HEK293T (cell line): ENCODE measurements around the gene OR5A1.

Experiments used
- CTCF ChIA-PET: fragments of 350-600 bp; formaldehyde crosslinking; extraction: SDS; loops from one replicate; lab custom pipeline; 2021; ENCODE audit warnings: antibody characterized with exemption, inconsistent platforms; lab: Yijun Ruan, JAX
- POLR2A ChIA-PET: fragments of 350-600 bp; formaldehyde crosslinking; extraction: SDS; loops from one replicate; lab custom pipeline; 2020; ENCODE audit warnings: antibody characterized with exemption, inconsistent platforms; lab: Yijun Ruan, JAX
- DNase-seq: peaks from one replicate; pipeline ENCODE4 v3.0.0; 2012; ENCODE audit warnings: mixed read lengths; ENCODE audit errors: extremely low spot score
- ARNT ChIP-seq: fragments of 450-650 bp; IDR thresholded peaks from 2 replicates; pipeline ENCODE4 v1.6.1; 2017; ENCODE audit warnings: mild to moderate bottlenecking
- BHLHE40 ChIP-seq: fragments of 450-650 bp; IDR thresholded peaks from 2 replicates; pipeline ENCODE4 v1.6.1; 2016; ENCODE audit warnings: mild to moderate bottlenecking, moderate library complexity, borderline replicate concordance
- CTBP1 ChIP-seq: fragments of 450-650 bp; IDR thresholded peaks from 2 replicates; pipeline ENCODE4 v1.6.1; 2016; ENCODE audit warnings: borderline replicate concordance
- ELF4 ChIP-seq: fragments of 450-650 bp; IDR thresholded peaks from 2 replicates; pipeline ENCODE4 v1.6.1; 2017; ENCODE audit warnings: antibody characterized with exemption
- FOXA1 ChIP-seq: fragments of 450-650 bp; IDR thresholded peaks from 2 replicates; pipeline ENCODE4 v1.6.1; 2016; ENCODE audit warnings: mild to moderate bottlenecking
- FOXK2 ChIP-seq: fragments of 450-650 bp; IDR thresholded peaks from 2 replicates; pipeline ENCODE4 v1.6.1; 2016; ENCODE audit warnings: mild to moderate bottlenecking
- FOXM1 ChIP-seq: fragments of 450-650 bp; IDR thresholded peaks from 2 replicates; pipeline ENCODE4 v1.6.1; 2017; ENCODE audit warnings: mild to moderate bottlenecking, borderline replicate concordance
- HDGF ChIP-seq: fragments of 450-650 bp; IDR thresholded peaks from 2 replicates; pipeline ENCODE4 v1.6.1; 2017; ENCODE audit warnings: antibody characterized with exemption, borderline replicate concordance
- L3MBTL2 ChIP-seq: fragments of 450-650 bp; conservative IDR thresholded peaks from 2 replicates; pipeline ENCODE4 v1.6.1; 2016; ENCODE audit warnings: mild to moderate bottlenecking
- LEF1 ChIP-seq: fragments of 450-650 bp; IDR thresholded peaks from 2 replicates; pipeline ENCODE4 v1.6.1; 2017; ENCODE audit warnings: mild to moderate bottlenecking, borderline replicate concordance
- NFRKB ChIP-seq: fragments of 450-650 bp; IDR thresholded peaks from 2 replicates; pipeline ENCODE4 v1.6.1; 2016; ENCODE audit warnings: mild to moderate bottlenecking, moderate library complexity
- SP1 ChIP-seq: fragments of 450-650 bp; IDR thresholded peaks from 2 replicates; pipeline ENCODE4 v1.6.1; 2017
- SUZ12 ChIP-seq: fragments of 450-650 bp; IDR thresholded peaks from 2 replicates; pipeline ENCODE4 v1.6.1; 2016; ENCODE audit warnings: mild to moderate bottlenecking
- TARDBP ChIP-seq: fragments of 450-650 bp; IDR thresholded peaks from 2 replicates; pipeline ENCODE4 v1.6.1; 2016
- ZNF384 ChIP-seq: fragments of 450-650 bp; IDR thresholded peaks from 2 replicates; pipeline ENCODE4 v1.6.1; 2016
- TF ChIP-seq, protein P1 (sequence below): fragments of 450-650 bp; IDR thresholded peaks from 2 replicates; pipeline ENCODE4 v1.6.1; 2016

OR5A1 gene

DNA sequence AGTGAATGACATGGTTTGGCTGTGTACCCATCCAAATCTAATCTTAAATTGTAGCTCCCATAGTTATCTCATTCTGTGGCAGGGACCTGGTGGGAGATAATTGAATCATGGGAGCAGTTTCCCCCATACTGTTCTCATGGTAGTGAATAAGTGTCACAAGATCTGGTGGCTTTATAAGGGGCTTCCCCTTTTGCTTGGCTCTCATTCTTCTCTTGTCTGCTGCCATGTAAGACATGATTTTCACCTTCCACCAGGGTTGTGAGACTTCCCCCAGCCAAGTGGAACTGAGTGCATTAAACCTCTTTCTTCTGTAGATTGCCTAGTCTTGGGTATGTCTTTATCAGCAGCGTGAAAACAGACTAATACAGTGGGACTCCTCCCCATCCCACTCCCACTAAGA lies 21.2 kb upstream of the OR5A1 start:
- ChIA-PET POLR2A (no interaction called here), CTCF (no interaction called here)
- DNase-seq, result no peak
- TF ChIP-seq LEF1, result no peak
- no peak for TF ChIP-seq FOXK2
- no peak for TF ChIP-seq L3MBTL2
- TF ChIP-seq ZNF384, result no peak
- TF ChIP-seq SP1, result no peak
- no peak for TF ChIP-seq CTBP1
- no peak for TF ChIP-seq SUZ12
- no peak for TF ChIP-seq FOXA1
- TF ChIP-seq FOXM1, result no peak
- no peak for TF ChIP-seq HDGF

DNA sequence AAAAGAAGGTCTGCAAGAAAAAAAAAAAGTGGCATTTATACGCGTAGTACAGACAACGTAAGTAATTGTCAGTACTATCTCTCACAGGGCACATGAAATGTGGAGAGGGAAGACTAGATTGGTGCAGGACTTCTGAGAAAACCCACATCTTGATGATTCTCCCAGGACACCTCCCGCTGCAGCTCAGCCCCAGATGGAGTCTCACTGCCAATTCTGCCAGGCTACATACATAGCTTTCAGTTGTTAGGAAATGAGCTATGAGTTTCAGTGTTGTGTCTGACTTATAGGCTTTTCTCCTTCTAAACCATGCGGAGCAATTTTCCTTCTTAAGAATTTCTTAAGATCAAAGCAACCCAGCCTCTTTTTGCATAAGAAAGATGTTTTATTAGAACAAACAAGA lies 19.7 kb upstream of the OR5A1 start:
- ChIA-PET POLR2A (no interaction called here), CTCF (interaction anchor here (0.5 kb wide), 1 partner anchor 654 kb away, joined by 3 read pairs; no protein-coding TSS in a partner anchor)
- no peak for DNase-seq
- TF ChIP-seq SUZ12, result no peak

DNA sequence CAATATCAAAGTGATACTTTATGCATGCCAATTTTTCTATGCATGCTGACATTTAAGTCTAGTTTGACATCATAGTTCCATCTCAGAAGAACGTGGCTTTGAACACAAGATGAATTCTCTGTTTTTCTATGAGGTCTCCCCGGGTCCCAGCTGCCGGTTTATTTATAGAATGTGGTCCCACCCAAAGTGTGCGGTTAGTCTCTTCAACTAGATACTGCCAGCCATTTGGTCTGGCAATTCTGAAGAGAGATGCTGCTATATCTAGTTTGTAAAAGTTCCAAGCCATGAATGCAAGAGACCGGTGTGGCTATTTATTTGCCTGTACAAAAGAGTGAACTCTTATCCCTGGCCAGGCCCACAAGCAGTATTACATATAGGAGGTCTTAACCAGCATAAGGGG lies 19.2 kb upstream of the OR5A1 start:
- ChIA-PET POLR2A (no interaction called here), CTCF (no interaction called here)
- no peak for DNase-seq
- TF ChIP-seq ELF4, result no peak
- TF ChIP-seq BHLHE40, result no peak

GRCh38 chr11:59418156-59418555 lies 18.1 kb upstream of the OR5A1 start:
- DNase-seq, result no peak
- TF ChIP-seq HDGF (no peak), FOXA1 (no peak), ZNF384 (no peak), LEF1 (no peak), ELF4 (no peak), SUZ12 (no peak), BHLHE40 (no peak)
- ChIA-PET POLR2A (no interaction called here), CTCF (interaction anchor here (1.3 kb wide), 1 partner anchor 232 kb away, joined by 3 read pairs; no protein-coding TSS in a partner anchor)

DNA sequence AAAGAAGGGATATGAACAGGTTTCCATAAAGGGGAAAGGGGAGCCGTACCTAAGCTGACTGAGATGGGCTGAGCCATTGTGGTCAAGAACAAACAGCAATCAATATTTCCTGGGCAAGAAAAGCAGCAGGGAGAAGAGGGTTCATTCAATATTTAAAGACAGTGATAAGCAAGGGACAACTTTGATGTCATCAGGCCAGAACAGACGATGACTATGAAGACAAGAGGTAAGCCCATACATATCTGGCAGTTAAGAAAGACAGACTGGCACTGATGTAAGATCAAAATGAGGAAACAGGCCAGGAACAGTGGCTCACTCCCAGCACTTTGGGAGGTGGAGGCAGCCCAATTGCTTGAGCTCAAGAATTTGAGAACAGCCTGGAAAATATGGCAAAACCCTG lies 12.4 kb upstream of the OR5A1 start:
- CTCF ChIA-PET, result no interaction called here

DNA sequence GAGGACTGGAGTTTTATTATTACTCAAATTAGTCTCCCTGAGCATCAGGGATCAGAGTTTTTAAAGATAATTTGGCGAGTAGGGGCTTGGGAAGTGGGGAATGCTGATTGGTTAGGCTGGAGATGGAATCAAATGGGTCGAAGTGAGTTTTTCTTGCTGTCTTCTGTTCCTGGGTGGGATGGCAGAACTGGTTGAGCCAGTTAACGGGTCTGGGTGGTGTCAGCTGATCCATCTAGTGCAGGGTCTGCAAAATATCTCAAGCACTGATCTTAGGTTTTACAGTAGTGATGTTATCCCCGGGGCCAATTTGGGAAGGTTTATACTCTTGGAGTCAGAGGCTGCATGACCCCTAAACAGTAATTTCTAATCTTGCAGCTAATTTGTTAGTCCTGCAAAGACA lies 11.1 kb upstream of the OR5A1 start:
- CTCF ChIA-PET, result no interaction called here
- DNase-seq, result no peak
- TF ChIP-seq L3MBTL2 (no peak), FOXK2 (no peak), CTBP1 (no peak), NFRKB (no peak), ELF4 (no peak), FOXM1 (no peak), TARDBP (no peak), LEF1 (no peak), HDGF (no peak), ARNT (no peak), BHLHE40 (no peak), SP1 (no peak), SUZ12 (no peak), ZNF384 (no peak), FOXA1 (no peak)
- TF ChIP-seq, protein P1, sequence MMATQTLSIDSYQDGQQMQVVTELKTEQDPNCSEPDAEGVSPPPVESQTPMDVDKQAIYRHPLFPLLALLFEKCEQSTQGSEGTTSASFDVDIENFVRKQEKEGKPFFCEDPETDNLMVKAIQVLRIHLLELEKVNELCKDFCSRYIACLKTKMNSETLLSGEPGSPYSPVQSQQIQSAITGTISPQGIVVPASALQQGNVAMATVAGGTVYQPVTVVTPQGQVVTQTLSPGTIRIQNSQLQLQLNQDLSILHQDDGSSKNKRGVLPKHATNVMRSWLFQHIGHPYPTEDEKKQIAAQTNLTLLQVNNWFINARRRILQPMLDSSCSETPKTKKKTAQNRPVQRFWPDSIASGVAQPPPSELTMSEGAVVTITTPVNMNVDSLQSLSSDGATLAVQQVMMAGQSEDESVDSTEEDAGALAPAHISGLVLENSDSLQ, result no peak
- POLR2A ChIA-PET, result no interaction called here

More for the DNA sequence above, 12.4 kb upstream of the OR5A1 start:
- TF ChIP-seq NFRKB (no peak), SUZ12 (no peak), SP1 (no peak), L3MBTL2 (no peak), TARDBP (no peak), ARNT (no peak), FOXK2 (no peak), FOXA1 (no peak), ELF4 (no peak), ZNF384 (no peak), CTBP1 (no peak), HDGF (no peak), FOXM1 (no peak), LEF1 (no peak), BHLHE40 (no peak)
- POLR2A ChIA-PET, result no interaction called here
- no peak for DNase-seq

GRCh38 chr11:59426361-59427067 lies 9.8 kb upstream of the OR5A1 start, which contains the start of gene OR5A2:
TSS of gene OR5A2 (minus strand) at chr11:59426413. CDS start at chr11:59422953, 3,460 bp downstream.
- ChIA-PET POLR2A (no interaction called here), CTCF (no interaction called here)
- no peak for DNase-seq
- TF ChIP-seq ARNT (no peak), LEF1 (no peak), L3MBTL2 (no peak), NFRKB (no peak), ZNF384 (no peak), FOXA1 (no peak), FOXK2 (no peak), HDGF (no peak), BHLHE40 (no peak)
- TF ChIP-seq, protein P1, result no peak
